Thoracic aorta (tissue), 2 donors: ENCODE data around the gene GPR150. TPM values are rescaled to one million over a fixed set of nuclear protein-coding genes. Genes with fewer than 3 reads are reported as not detected.
A peak's percentile ranks its signal among the peaks of the same experiment; 100 is the strongest.

Source experiments
- ATAC-seq: fragments of 150-250 bp; one replicate; pipeline ENCODE4 v1.8.0; 2017; ENCODE audit warnings: low read depth; ENCODE audit not compliant: insufficient number of reproducible peaks, low FRiP score
- DNase-seq: peaks from one replicate; pipeline ENCODE4 v3.0.0-alpha.2; 2020; ENCODE audit warnings: low spot score
- H3K27ac ChIP-seq, 2 donors: fragments of 200-600 bp; sonication (generic); 1 replicate in 1 of 2; 2 replicates in 1 of 2; pipeline ENCODE4 v1.5.1; 2016; ENCODE audit warnings: mild to moderate bottlenecking in 2 of 2, moderate library complexity in 2 of 2
- H3K27me3 ChIP-seq: fragments of 200-600 bp; sonication (generic); replicated peaks from 2 replicates; pipeline ENCODE4 v1.6.0; 2016; ENCODE audit warnings: mild to moderate bottlenecking; ENCODE audit not compliant: insufficient read depth
- H3K36me3 ChIP-seq: fragments of 200-600 bp; sonication (generic); one replicate; pipeline ENCODE4 v1.5.1; 2016
- H3K4me1 ChIP-seq, 2 donors: fragments of 200-600 bp; sonication (generic); 1 replicate in 1 of 2; 2 replicates in 1 of 2; pipeline versions ENCODE4 v1.5.1 to v1.6.0; 2016; ENCODE audit warnings: low read depth in 2 of 2, mild to moderate bottlenecking in 1 of 2; ENCODE audit not compliant: control insufficient read depth in 1 of 2
- H3K4me3 ChIP-seq: fragments of 200-600 bp; sonication (generic); 2 replicates; pipeline ENCODE4 v1.5.1; 2016; ENCODE audit warnings: mild to moderate bottlenecking
- H3K9me3 ChIP-seq: fragments of 200-600 bp; sonication (generic); 2 replicates; pipeline ENCODE4 v1.5.1; 2016
- CTCF ChIP-seq: fragments of 200-600 bp; sonication (generic); IDR thresholded peaks from one replicate; pipeline ENCODE4 v1.5.1; 2019; ENCODE audit warnings: antibody characterized with exemption
- total RNA-seq, 2 donors: library from RNA; depleted of rRNA; stranded (reverse); fragments of >200 nt; gene quantifications; one replicate each; pipeline versions ENCODE4 v1.1.0 to v1.2.3, GENCODE V29; 2016

The GPR150 gene
- total RNA-seq, 2 donors from 2014 or later, result 1.1 TPM; not detected in 1

GRCh38 chr5:95633671-95634070 lies 13.8 kb downstream of the GPR150 start:
- Histone ChIP-seq H3K27me3 (no peaks in the 10 kb centered on the region), H3K4me3 (no peak overlapping the region), H3K9me3 (no peaks in the 10 kb centered on the region), H3K27ac (no peak overlapping the region), H3K4me1 (peaks cover 11 to 13% of the 10 kb centered on the region in 2 donors), H3K36me3 (no peaks in the 10 kb centered on the region)
- no peak for TF ChIP-seq CTCF
- no peak for DNase-seq
- no peak for ATAC-seq

GRCh38 chr5:95634081-95634480 lies 14.2 kb downstream of the GPR150 start:
- Histone ChIP-seq H3K4me1 (peaks cover 11 to 13% of the 10 kb centered on the region in 2 donors), H3K27ac (no peak overlapping the region), H3K36me3 (no peaks in the 10 kb centered on the region), H3K9me3 (no peaks in the 10 kb centered on the region), H3K4me3 (no peak overlapping the region), H3K27me3 (no peaks in the 10 kb centered on the region)
- DNase-seq, result no peak
- TF ChIP-seq CTCF, result no peak
- ATAC-seq, result no peak

- Histone ChIP-seq H3K9me3 (no peaks in the 10 kb centered on the region), H3K27me3 (no peaks in the 10 kb centered on the region), H3K27ac (no peak overlapping the region), H3K4me3 (no peak overlapping the region), H3K4me1 (peaks cover 0 to 12% of the 10 kb centered on the region in 2 donors), H3K36me3 (no peaks in the 10 kb centered on the region)
- no peak for TF ChIP-seq CTCF
- ATAC-seq (no peak), DNase-seq (no peak)
Measured at GRCh38 chr5:95638632-95639031, 18.7 kb downstream of the GPR150 start.

GRCh38 chr5:95641741-95642220 lies 21.9 kb downstream of the GPR150 start:
- Histone ChIP-seq H3K27me3 (no peaks in the 10 kb centered on the region), H3K36me3 (no peaks in the 10 kb centered on the region), H3K9me3 (no peaks in the 10 kb centered on the region), H3K4me1 (peaks cover 0 to 19% of the 10 kb centered on the region in 2 donors), H3K4me3 (no peak overlapping the region), H3K27ac (peak overlapping the region; percentile 43 to 75)
- ATAC-seq (no peak), DNase-seq (no peak)
- TF ChIP-seq CTCF, result no peak

- H3K36me3 ChIP-seq, result no peaks in the 10 kb centered on the region
- no peak for TF ChIP-seq CTCF
- no peaks in the 10 kb centered on the region for H3K9me3 ChIP-seq
- no peak overlapping the region for H3K27ac ChIP-seq
- no peak overlapping the region for H3K4me3 ChIP-seq
- no peak for ATAC-seq
- no peak for DNase-seq
- H3K27me3 ChIP-seq, result no peaks in the 10 kb centered on the region
- H3K4me1 ChIP-seq, result peaks cover 0 to 28% of the 10 kb centered on the region in 2 donors
Measured at GRCh38 chr5:95643152-95643551, 23.3 kb downstream of the GPR150 start.
